Measurements from ENCODE around the gene DUSP3. TPM values are rescaled to one million over a fixed set of nuclear protein-coding genes. Genes with fewer than 3 reads are reported as not detected.

Gene DUSP3
- total and polyA plus RNA-seq, 2 experiments from 2014 or later: 23.1 to 24.9 TPM

- Histone ChIP-seq H4K20me1 (ENCODE audit: insufficient read depth) (no peaks in the 10 kb centered on the region), H3K4me3 (no peak overlapping the region), H3K79me2 (ENCODE audit: insufficient read depth) (no peaks in the 10 kb centered on the region), H3K9me3 (ENCODE audit: low read depth) (no peaks in the 10 kb centered on the region), H3K4me1 (ENCODE audit: insufficient read depth) (peaks cover 20% of the 10 kb centered on the region), H3K36me3 (ENCODE audit: low read depth) (no peaks in the 10 kb centered on the region), H3K9me2 (ENCODE audit: insufficient read depth) (no peaks in the 10 kb centered on the region), H2AFZ (0 out of 2 replicates have a peak overlapping the region, but pooled peaks have one; percentile 7), H3K27ac (peak overlapping the region; percentile 78), H3K4me2 (ENCODE audit: unreplicated experiment) (peak overlapping the region; percentile 62), H3K27me3 (replicated peaks; ENCODE audit: insufficient read depth) (peaks cover 23% of the 10 kb centered on the region), H3K9ac (peak overlapping the region; percentile 47), H3F3A (ENCODE audit: insufficient read depth) (peaks cover 18% of the 10 kb centered on the region)
- DNase-seq: peak; percentile 91
- TF ChIP-seq EZH2phosphoT487 (IDR thresholded peaks at IDR 0.05; ENCODE audit: insufficient read depth, low read depth): no peak
- TF ChIP-seq EZH2 (IDR thresholded peaks at IDR 0.05; ENCODE audit: insufficient read depth, poor library complexity, severe bottlenecking): no peak
- WGBS, 2 experiments (ENCODE audit: low coverage in 1 of 2, low lambda C conversion rate in 2 of 2, missing lambda C conversion rate in 2 of 2): 22 to 23% methylated on average over 5 of the region's 5 CpGs
- in situ Hi-C loops (cut with MboI): no loop called here
Measured at GRCh38 chr17:43784628-43785101, 5.9 kb upstream of the DUSP3 start.

- Histone ChIP-seq H3K9me2 (ENCODE audit: insufficient read depth) (no peaks in the 10 kb centered on the region), H3K4me2 (ENCODE audit: unreplicated experiment) (peak overlapping the region; percentile 62), H3K27ac (peak overlapping the region; percentile 78), H2AFZ (peak overlapping the region; percentile 7; the same call in 1 of the 2 replicates), H3K36me3 (ENCODE audit: low read depth) (no peaks in the 10 kb centered on the region), H3K27me3 (replicated peaks; ENCODE audit: insufficient read depth) (peaks cover 23% of the 10 kb centered on the region), H4K20me1 (ENCODE audit: insufficient read depth) (no peaks in the 10 kb centered on the region), H3F3A (ENCODE audit: insufficient read depth) (peaks cover 18% of the 10 kb centered on the region), H3K9me3 (ENCODE audit: low read depth) (no peaks in the 10 kb centered on the region), H3K4me1 (ENCODE audit: insufficient read depth) (peaks cover 20% of the 10 kb centered on the region), H3K9ac (peak overlapping the region; percentile 47), H3K79me2 (ENCODE audit: insufficient read depth) (no peaks in the 10 kb centered on the region), H3K4me3 (no peak overlapping the region)
- WGBS, 2 experiments (ENCODE audit: low coverage in 1 of 2, low lambda C conversion rate in 2 of 2, missing lambda C conversion rate in 2 of 2): 11 to 30% methylated on average over 2 of the region's 2 CpGs
- peak; percentile 66 for DNase-seq
- TF ChIP-seq EZH2 (IDR thresholded peaks at IDR 0.05; ENCODE audit: insufficient read depth, poor library complexity, severe bottlenecking) (no peak), EZH2phosphoT487 (IDR thresholded peaks at IDR 0.05; ENCODE audit: insufficient read depth, low read depth) (peak; percentile 91; the same call in 1 of the 2 replicates)
- in situ Hi-C loops (cut with MboI): no loop called here
Measured at GRCh38 chr17:43784068-43784467, 5.3 kb upstream of the DUSP3 start.

GRCh38 chr17:43782913-43783680 is 4.3 kb upstream of the DUSP3 start:
- no peak overlapping the region for H3K4me2 ChIP-seq (ENCODE audit: unreplicated experiment)
- H3K79me2 ChIP-seq (ENCODE audit: insufficient read depth): peaks cover under 1% of the 10 kb centered on the region; the same call in 1 of the 2 replicates
- H4K20me1 ChIP-seq (ENCODE audit: insufficient read depth): no peaks in the 10 kb centered on the region
- 89 to 91% methylated on average over 15 of the region's 15 CpGs for WGBS, 2 experiments (ENCODE audit: low coverage in 1 of 2, low lambda C conversion rate in 2 of 2, missing lambda C conversion rate in 2 of 2)
- no peak overlapping the region for H2AFZ ChIP-seq
- no peak overlapping the region for H3K27ac ChIP-seq
- no peaks in the 10 kb centered on the region for H3K9me2 ChIP-seq (ENCODE audit: insufficient read depth)
- H3K4me3 ChIP-seq: no peak overlapping the region
- H3K4me1 ChIP-seq (ENCODE audit: insufficient read depth): peaks cover 20% of the 10 kb centered on the region
- H3K36me3 ChIP-seq (ENCODE audit: low read depth): no peaks in the 10 kb centered on the region
- peaks cover 18% of the 10 kb centered on the region for H3F3A ChIP-seq (ENCODE audit: insufficient read depth)
- H3K27me3 ChIP-seq (replicated peaks; ENCODE audit: insufficient read depth): peaks cover 19% of the 10 kb centered on the region
- in situ Hi-C loops (cut with MboI): no loop called here
- no peak for TF ChIP-seq EZH2 (IDR thresholded peaks at IDR 0.05; ENCODE audit: insufficient read depth, poor library complexity, severe bottlenecking)
- no peak for TF ChIP-seq EZH2phosphoT487 (IDR thresholded peaks at IDR 0.05; ENCODE audit: insufficient read depth, low read depth)
- H3K9ac ChIP-seq: no peak overlapping the region
- DNase-seq: no peak
- no peaks in the 10 kb centered on the region for H3K9me3 ChIP-seq (ENCODE audit: low read depth)

GRCh38 chr17:43780135-43780534 is 1.4 kb upstream of the DUSP3 start, which contains the start of gene CFAP97D1:
CFAP97D1 (plus strand) TSS chr17:43780435; CDS start chr17:43780463, 28 bp downstream.
- peaks cover 18% of the 10 kb centered on the region for H3F3A ChIP-seq (ENCODE audit: insufficient read depth)
- in situ Hi-C loops (cut with MboI): no loop called here
- peaks cover 8% of the 10 kb centered on the region for H3K27me3 ChIP-seq (replicated peaks; ENCODE audit: insufficient read depth)
- peak within 1 kb of the TSS; percentile 79 for H3K4me3 ChIP-seq
- H3K9me3 ChIP-seq (ENCODE audit: low read depth): no peaks in the 10 kb centered on the region
- peak within 1 kb of the TSS; percentile 93 for H3K4me2 ChIP-seq (ENCODE audit: unreplicated experiment)
- H4K20me1 ChIP-seq (ENCODE audit: insufficient read depth): no peaks in the 10 kb centered on the region
- DNase-seq: no peak
- H3K36me3 ChIP-seq (ENCODE audit: low read depth): no peaks in the 10 kb centered on the region
- peaks cover 23% of the 10 kb centered on the region for H3K4me1 ChIP-seq (ENCODE audit: insufficient read depth)
- 87 to 89% methylated on average over 7 of the region's 7 CpGs for WGBS, 2 experiments (ENCODE audit: low coverage in 1 of 2, low lambda C conversion rate in 2 of 2, missing lambda C conversion rate in 2 of 2)
- peak within 1 kb of the TSS; percentile 98 for H3K9ac ChIP-seq
- H2AFZ ChIP-seq: peak within 1 kb of the TSS; percentile 93
- H3K79me2 ChIP-seq (ENCODE audit: insufficient read depth): peaks cover 20% of the 10 kb centered on the region
- TF ChIP-seq EZH2phosphoT487 (IDR thresholded peaks at IDR 0.05; ENCODE audit: insufficient read depth, low read depth) (no peak), EZH2 (IDR thresholded peaks at IDR 0.05; ENCODE audit: insufficient read depth, poor library complexity, severe bottlenecking) (no peak)
- no peaks in the 10 kb centered on the region for H3K9me2 ChIP-seq (ENCODE audit: insufficient read depth)
- 0 out of 2 replicates have a peak within 1 kb of the TSS, but pooled peaks have one; percentile 92 for H3K27ac ChIP-seq

Data from GM23248 (cell line).